Motor neuron (in vitro differentiated cells): ENCODE measurements around the gene ABCC6. TPM values are rescaled to one million over a fixed set of nuclear protein-coding genes. Genes with fewer than 3 reads are reported as not detected.
"Not testable (repeated sequence)": the region's sequence is repeated elsewhere in the genome, so short reads cannot be mapped to it uniquely, and the experiment has no call there.

Source experiments
- ATAC-seq, 8 experiments: fragments of 200-7000 bp; cut with Tn5 transposase; replicated peaks in 6 of 8; 2 replicates each; pipeline ENCODE4 v1.8.0; 2021; ENCODE audit warnings: mild to moderate bottlenecking in 8 of 8, moderate library complexity in 8 of 8
- H3K27ac ChIP-seq, 2 donors: fragments of 250-450 bp; sonication (Bioruptor Pico); 2 replicates each; pipeline ENCODE4 v1.9.0; 2021; ENCODE audit warnings: antibody characterized with exemption in 2 of 2, mild to moderate bottlenecking in 2 of 2, moderate library complexity in 1 of 2
- H3K4me1 ChIP-seq, 2 donors: fragments of 250-450 bp; sonication (Bioruptor Pico); replicated peaks in 1 of 2; 2 replicates each; pipeline ENCODE4 v1.6.1; 2021; ENCODE audit warnings: antibody characterized with exemption in 2 of 2, mild to moderate bottlenecking in 2 of 2, moderate library complexity in 1 of 2
- H3K4me3 ChIP-seq, 5 donors: fragments of 250-450 bp; sonication (Bioruptor Pico); 2 replicates each; pipeline ENCODE4 v1.9.0; 2021; ENCODE audit warnings: antibody characterized with exemption in 5 of 5, mild to moderate bottlenecking in 5 of 5, moderate library complexity in 4 of 5
- WGBS, 10 experiments: fragments of 450-650 bp; shearing (Covaris generic); methylation state at CpG; one replicate each; pipeline ENCODE4 v1.0.0; 2022; 5-methylcytosine and 5-hydroxymethylcytosine counted together
- in situ Hi-C, 9 experiments: fragments of 400-800 bp; cut with MboI; loops; one replicate each; pipeline ENCODE4 v1.15.0; 2021; ENCODE audit warnings: low sequenced_read_pairs in 9 of 9, low pct_unique_long_range_greater_than_20kb in 2 of 9; ENCODE audit not compliant: unreplicated experiment in 9 of 9
- total RNA-seq, 8 experiments: library from RNA; unstranded; fragments of 300-600 nt; gene quantifications; 2 replicates each; pipeline versions ENCODE4 v1.2.3 to v1.2.4, GENCODE V29; 2022

ABCC6 gene
- total RNA-seq, 8 experiments from 2014 or later: 0.33 to 3.7 (median 1.3) TPM

- in situ Hi-C loops, H3K27ac ChIP-seq, H3K4me3 ChIP-seq, H3K4me1 ChIP-seq: not testable (repeated sequence)
- WGBS, 10 experiments: no CpG with 5 or more reads among the region's 4 CpGs
- ATAC-seq: peak in 3 of 8 experiments; percentile 46 to 76 (median 64)
Observed at GRCh38 chr16:16213863-16214293, 9.4 kb downstream of the ABCC6 start.

- in situ Hi-C loops, H3K27ac ChIP-seq, H3K4me3 ChIP-seq, ATAC-seq, H3K4me1 ChIP-seq: not testable (repeated sequence)
- whole genome bisulfite sequencing, 10 experiments: 17 to 80% (median 57%) methylated on average over 1 of the region's 1 CpG; no CpG with 5 or more reads in 7 of the 10 experiments
Observed at GRCh38 chr16:16211404-16211803, 11.9 kb downstream of the ABCC6 start.

- H3K27ac ChIP-seq, H3K4me1 ChIP-seq, ATAC-seq, in situ Hi-C loops, H3K4me3 ChIP-seq: not testable (repeated sequence)
- WGBS, 10 experiments: 100% methylated on average over 2 of the region's 12 CpGs; no CpG with 5 or more reads in 9 of the 10 experiments
Observed at GRCh38 chr16:16208461-16208860, 14.8 kb downstream of the ABCC6 start.

- WGBS, 10 experiments: 100% methylated on average over 1 of the region's 6 CpGs; no CpG with 5 or more reads in 9 of the 10 experiments
- H3K27ac ChIP-seq, H3K4me1 ChIP-seq, in situ Hi-C loops, H3K4me3 ChIP-seq: not testable (repeated sequence)
- ATAC-seq: peak in 3 of 8 experiments; percentile 44 to 77 (median 65)
Observed at GRCh38 chr16:16207787-16208334, 15.4 kb downstream of the ABCC6 start.

- in situ Hi-C loops, H3K4me1 ChIP-seq, ATAC-seq, H3K4me3 ChIP-seq, H3K27ac ChIP-seq: not testable (repeated sequence)
- WGBS, 10 experiments: no CpG with 5 or more reads among the region's 4 CpGs
Observed at GRCh38 chr16:16207097-16207786, 16.1 kb downstream of the ABCC6 start.

GRCh38 chr16:16205864-16206263 lies 17.4 kb downstream of the ABCC6 start:
- ATAC-seq, H3K4me3 ChIP-seq, H3K4me1 ChIP-seq, in situ Hi-C loops, H3K27ac ChIP-seq: not testable (repeated sequence)
- 100% methylated on average over 1 of the region's 2 CpGs; no CpG with 5 or more reads in 9 of the 10 experiments for WGBS, 10 experiments

GRCh38 chr16:16204552-16204951 lies 18.7 kb downstream of the ABCC6 start:
- H3K27ac ChIP-seq, H3K4me1 ChIP-seq, in situ Hi-C loops, H3K4me3 ChIP-seq: not testable (repeated sequence)
- WGBS, 10 experiments: 100% methylated on average over 2 of the region's 8 CpGs; no CpG with 5 or more reads in 9 of the 10 experiments
- ATAC-seq: peak in 3 of 8 experiments; percentile 72 to 80 (median 77)

- H3K4me1 ChIP-seq, H3K4me3 ChIP-seq, in situ Hi-C loops, ATAC-seq, H3K27ac ChIP-seq: not testable (repeated sequence)
- WGBS, 10 experiments: no CpG with 5 or more reads among the region's 6 CpGs
Observed at GRCh38 chr16:16203494-16203893, 19.8 kb downstream of the ABCC6 start.

GRCh38 chr16:16202400-16203143 lies 20.7 kb downstream of the ABCC6 start:
- ATAC-seq: peak in 6 of 8 experiments; percentile 22 to 93 (median 43)
- no CpG with 5 or more reads among the region's 4 CpGs for WGBS, 10 experiments
- H3K27ac ChIP-seq, in situ Hi-C loops, H3K4me3 ChIP-seq, H3K4me1 ChIP-seq: not testable (repeated sequence)

GRCh38 chr16:16201880-16202279 lies 21.4 kb downstream of the ABCC6 start:
- no CpG with 5 or more reads among the region's 8 CpGs for WGBS, 10 experiments
- in situ Hi-C loops: not testable (repeated sequence)

GRCh38 chr16:16200391-16200790 lies 22.9 kb downstream of the ABCC6 start:
- H3K4me3 ChIP-seq, H3K27ac ChIP-seq, in situ Hi-C loops, H3K4me1 ChIP-seq: not testable (repeated sequence)
- 38 to 100% methylated on average over 1 to 3 of the region's 5 CpGs; no CpG with 5 or more reads in 8 of the 10 experiments for WGBS, 10 experiments
- ATAC-seq: peak in 1 of 8 experiments; percentile 4

More at GRCh38 chr16:16201880-16202279, 21.4 kb downstream of the ABCC6 start:
- H3K27ac ChIP-seq, H3K4me3 ChIP-seq, H3K4me1 ChIP-seq, ATAC-seq: not testable (repeated sequence)

GRCh38 chr16:16199428-16199827 lies 23.9 kb downstream of the ABCC6 start:
- WGBS, 10 experiments: 0% methylated on average over 1 of the region's 4 CpGs; no CpG with 5 or more reads in 9 of the 10 experiments
- peak in 2 of 8 experiments; percentile 83 to 89 for ATAC-seq
- in situ Hi-C loops: not testable (repeated sequence)

GRCh38 chr16:16197966-16198365 lies 25.3 kb downstream of the ABCC6 start:
- in situ Hi-C loops: no loop called here
- Histone ChIP-seq H3K27ac (no peak overlapping the region), H3K4me1 (no peaks in the 10 kb centered on the region), H3K4me3 (no peak overlapping the region)
- 100% methylated on average over 2 of the region's 17 CpGs; no CpG with 5 or more reads in 9 of the 10 experiments for WGBS, 10 experiments
- ATAC-seq: no peak

More at GRCh38 chr16:16199428-16199827, 23.9 kb downstream of the ABCC6 start:
- not testable (repeated sequence) for H3K27ac ChIP-seq, H3K4me1 ChIP-seq, H3K4me3 ChIP-seq
